Suprapubic skin (tissue), 4 donors: Measurements from ENCODE around the gene ESRP2. TPM values are rescaled to one million over a fixed set of nuclear protein-coding genes. Genes with fewer than 3 reads are reported as not detected.

Experiments used
- DNase-seq, 2 donors: peaks; one replicate each; pipeline ENCODE4 v3.0.0-alpha.2; 2019; ENCODE audit warnings: low spot score in 2 of 2
- H3K27ac ChIP-seq: fragments of 200-600 bp; sonication (generic); one replicate; pipeline ENCODE4 v1.5.1; 2019
- H3K27me3 ChIP-seq: fragments of 200-600 bp; sonication (generic); one replicate; pipeline ENCODE4 v1.5.1; 2019
- H3K36me3 ChIP-seq: fragments of 200-600 bp; sonication (generic); one replicate; pipeline ENCODE4 v1.5.1; 2019
- H3K4me1 ChIP-seq: fragments of 200-600 bp; sonication (generic); one replicate; pipeline ENCODE4 v1.5.1; 2019
- H3K4me3 ChIP-seq: fragments of 200-600 bp; sonication (generic); one replicate; pipeline ENCODE4 v1.5.1; 2019; ENCODE audit warnings: mild to moderate bottlenecking
- H3K9me3 ChIP-seq: fragments of 200-600 bp; sonication (generic); one replicate; pipeline ENCODE4 v1.5.1; 2019
- CTCF ChIP-seq, 2 donors: fragments of 200-600 bp in 1 of 2; fragments of 450-650 bp in 1 of 2; sonication (generic) in 1 of 2; IDR thresholded peaks; one replicate each; pipeline ENCODE4 v1.5.1; 2016 to 2019; ENCODE audit warnings: antibody characterized with exemption in 2 of 2, mild to moderate bottlenecking in 1 of 2, moderate library complexity in 1 of 2
- EP300 ChIP-seq: sonication (generic); formaldehyde crosslinking; IDR thresholded peaks from one replicate; pipeline ENCODE4 v1.6.1; 2017; ENCODE audit warnings: antibody characterized with exemption
- POLR2A ChIP-seq, 2 donors: fragments of 450-650 bp; IDR thresholded peaks; one replicate each; pipeline ENCODE4 v1.6.1; 2017; ENCODE audit warnings: antibody characterized with exemption in 2 of 2, mild to moderate bottlenecking in 2 of 2, moderate library complexity in 2 of 2
- POLR2AphosphoS5 ChIP-seq, 3 donors: sonication (generic); formaldehyde crosslinking; IDR thresholded peaks; one replicate each; pipeline ENCODE4 v1.6.1; 2017; ENCODE audit warnings: antibody characterized with exemption in 3 of 3
- WGBS: methylation state at CpG from one replicate; pipeline ENCODE4 v1.1.5; 2018; 5-methylcytosine and 5-hydroxymethylcytosine counted together
- total RNA-seq, 4 donors: library from RNA; depleted of rRNA; stranded (reverse); fragments of >200 nt; gene quantifications; one replicate each; pipeline ENCODE4 v1.1.0, GENCODE V29; 2016

ESRP2 gene
- 100 to 1,000 TPM in 2 of 4 donors, 10 to 100 TPM in 2; 77.0 to 133 (median 99.7) TPM for total RNA-seq

GRCh38 chr16:68235887-68236136 lies at the start of gene ESRP2:
Gene ESRP2 (minus strand): TSS chr16:68236127. CDS start chr16:68236045, 82 bp downstream.
- DNase-seq: no peak
- H3K9me3 ChIP-seq: no peaks in the 10 kb centered on the region
- no CpG with 5 or more reads among the region's 36 CpGs for WGBS
- peaks cover 15% of the 10 kb centered on the region for H3K36me3 ChIP-seq
- peaks cover 61% of the 10 kb centered on the region for H3K4me1 ChIP-seq
- no peaks in the 10 kb centered on the region for H3K27me3 ChIP-seq
- peak within 1 kb of the TSS; percentile 96 for H3K27ac ChIP-seq
- H3K4me3 ChIP-seq: peak within 1 kb of the TSS; percentile 54
- no peak for TF ChIP-seq POLR2A (IDR thresholded peaks at IDR 0.05)
- TF ChIP-seq EP300: no peak
- no peak for TF ChIP-seq CTCF (IDR thresholded peaks at IDR 0.05)
- no peak for TF ChIP-seq POLR2AphosphoS5 (IDR thresholded peaks at IDR 0.05)

GRCh38 chr16:68285683-68286082 lies 49.8 kb upstream of the ESRP2 start:
- H3K4me1 ChIP-seq: peaks cover 93% of the 10 kb centered on the region
- no peaks in the 10 kb centered on the region for H3K9me3 ChIP-seq
- DNase-seq: no peak
- H3K4me3 ChIP-seq: no peak overlapping the region
- H3K27me3 ChIP-seq: no peaks in the 10 kb centered on the region
- peak overlapping the region; percentile 71 for H3K27ac ChIP-seq
- peaks cover 18% of the 10 kb centered on the region for H3K36me3 ChIP-seq
- 92% methylated on average over 3 of the region's 3 CpGs for WGBS
- no peak for TF ChIP-seq EP300
- TF ChIP-seq CTCF (IDR thresholded peaks at IDR 0.05): no peak
- TF ChIP-seq POLR2A (IDR thresholded peaks at IDR 0.05): no peak
- no peak for TF ChIP-seq POLR2AphosphoS5 (IDR thresholded peaks at IDR 0.05)

GRCh38 chr16:68284847-68285246 lies 48.9 kb upstream of the ESRP2 start:
- Histone ChIP-seq H3K27me3 (no peaks in the 10 kb centered on the region), H3K4me3 (no peak overlapping the region), H3K36me3 (peaks cover 13% of the 10 kb centered on the region), H3K9me3 (no peaks in the 10 kb centered on the region), H3K4me1 (peaks cover 85% of the 10 kb centered on the region), H3K27ac (peak overlapping the region; percentile 71)
- WGBS: 70% methylated on average over 5 of the region's 5 CpGs
- DNase-seq: no peak
- TF ChIP-seq EP300 (no peak), CTCF (IDR thresholded peaks at IDR 0.05) (no peak), POLR2AphosphoS5 (IDR thresholded peaks at IDR 0.05) (no peak), POLR2A (IDR thresholded peaks at IDR 0.05) (no peak)

- Histone ChIP-seq H3K4me3 (no peak overlapping the region), H3K27me3 (no peaks in the 10 kb centered on the region), H3K27ac (peak overlapping the region; percentile 75), H3K36me3 (peaks cover 13% of the 10 kb centered on the region), H3K4me1 (peaks cover 76% of the 10 kb centered on the region), H3K9me3 (no peaks in the 10 kb centered on the region)
- WGBS: 62% methylated on average over 9 of the region's 9 CpGs
- peak in 1 of 2 donors; percentile 78 for DNase-seq
- TF ChIP-seq EP300: no peak
- peak in 1 of 3 donors; percentile 43 for TF ChIP-seq POLR2AphosphoS5 (IDR thresholded peaks at IDR 0.05)
These were observed 48.1 kb upstream of the ESRP2 start for GRCh38 chr16:68283801-68284598.

GRCh38 chr16:68283346-68283745 lies 47.4 kb upstream of the ESRP2 start:
- Histone ChIP-seq H3K27me3 (no peaks in the 10 kb centered on the region), H3K27ac (peak overlapping the region; percentile 75), H3K9me3 (no peaks in the 10 kb centered on the region), H3K4me1 (peaks cover 70% of the 10 kb centered on the region), H3K4me3 (no peak overlapping the region), H3K36me3 (peaks cover 13% of the 10 kb centered on the region)
- WGBS: 57% methylated on average over 5 of the region's 5 CpGs
- DNase-seq: no peak
- TF ChIP-seq POLR2A (IDR thresholded peaks at IDR 0.05) (no peak), POLR2AphosphoS5 (IDR thresholded peaks at IDR 0.05) (no peak)

GRCh38 chr16:68282064-68282452 lies 46.1 kb upstream of the ESRP2 start:
- DNase-seq: no peak
- H3K27me3 ChIP-seq: no peaks in the 10 kb centered on the region
- peak overlapping the region; percentile 75 for H3K27ac ChIP-seq
- TF ChIP-seq EP300 (no peak), POLR2A (IDR thresholded peaks at IDR 0.05) (no peak), CTCF (IDR thresholded peaks at IDR 0.05) (no peak), POLR2AphosphoS5 (IDR thresholded peaks at IDR 0.05) (no peak)
- H3K4me3 ChIP-seq: no peak overlapping the region
- WGBS: 98% methylated on average over 4 of the region's 4 CpGs
- peaks cover 59% of the 10 kb centered on the region for H3K4me1 ChIP-seq
- no peaks in the 10 kb centered on the region for H3K9me3 ChIP-seq
- H3K36me3 ChIP-seq: peaks cover 4% of the 10 kb centered on the region
